ENCODE data around the gene NUDCD3. TPM values are rescaled to one million over a fixed set of nuclear protein-coding genes. Genes with fewer than 3 reads are reported as not detected.
A peak's percentile ranks its signal among the peaks of the same experiment; 100 is the strongest.

NUDCD3 gene
- 71.9 and 85.9 TPM in 2 replicates for total RNA-seq (2021)
- long read RNA-seq, full-length matches to known transcripts = 242 of 294 reads
- long read RNA-seq, partial matches to known transcripts = 8 of 294 reads
- long read RNA-seq, other reads (novel, unspliced or antisense) = 44 of 294 reads

- no peaks in the 10 kb centered on the region for H3K23me2 ChIP-seq (ENCODE audit: insufficient read length, low read depth, low read length, poor library complexity, severe bottlenecking)
- H3K14ac ChIP-seq (ENCODE audit: insufficient read depth, low read length) = peak within 1 kb of the TSS; percentile 93; the same call in 1 of the 2 replicates
- peaks cover 14% of the 10 kb centered on the region; the same call in 1 of the 2 replicates for H3K79me2 ChIP-seq (ENCODE audit: insufficient read depth, low read length)
- peak within 1 kb of the TSS; percentile 94 for H3K18ac ChIP-seq (ENCODE audit: insufficient read length, low read depth, low read length)
- H2BK15ac ChIP-seq (ENCODE audit: low read depth, low read length) = no peak within 1 kb of the TSS
- H2AFZ ChIP-seq (ENCODE audit: low read length) = peak within 1 kb of the TSS; percentile 43
- no peak within 1 kb of the TSS for H3K23ac ChIP-seq (ENCODE audit: insufficient read length, low read depth, low read length)
- no peaks in the 10 kb centered on the region for H3K9me3 ChIP-seq (ENCODE audit: control insufficient read depth, low read depth, low read length)
- H3K9ac ChIP-seq (ENCODE audit: extremely low read depth, insufficient read length, low read length) = peak within 1 kb of the TSS; percentile 73
- no peak within 1 kb of the TSS for H3T11ph ChIP-seq (ENCODE audit: low read length)
- H4K91ac ChIP-seq (ENCODE audit: insufficient read length, low read depth, low read length) = no peak within 1 kb of the TSS
- Mint-ChIP-seq H3K27me3 (ENCODE audit: low read depth) (no peaks in the 10 kb centered on the region), H3K4me1 (peaks cover 18 to 23% of the 10 kb centered on the region in 2 experiments), H3K9me3 (no peaks in the 10 kb centered on the region), H3K36me3 (ENCODE audit: insufficient read depth in 1 of 3, low read depth in 3 of 3) (peaks cover 0 to 8% (median 6%) of the 10 kb centered on the region in 3 experiments; a peak in 5 of 7 replicates), H3K4me3 (peak within 1 kb of the TSS; percentile 78 to 86), H3K27ac (peak within 1 kb of the TSS; percentile 94 to 97 (median 97))
- no peaks in the 10 kb centered on the region for H4K20me1 ChIP-seq (ENCODE audit: control insufficient read depth, insufficient read depth, insufficient read length)
- H2BK12ac ChIP-seq (ENCODE audit: insufficient read length, low read depth, low read length) = no peak within 1 kb of the TSS
- H3K27ac ChIP-seq (ENCODE audit: insufficient read length, low read depth, low read length) = peak within 1 kb of the TSS; percentile 36
- 0 out of 3 replicates have a peak, but pooled peaks have one; percentile 25 for TF ChIP-seq CTCF (conservative IDR thresholded peaks at IDR 0.05)
- H3K27me3 ChIP-seq (ENCODE audit: insufficient read depth, low read length) = no peaks in the 10 kb centered on the region
- no peak within 1 kb of the TSS for H3K56ac ChIP-seq (ENCODE audit: insufficient read length, low read depth, low read length)
- H4K5ac ChIP-seq (ENCODE audit: insufficient read length, low read depth, low read length) = no peak within 1 kb of the TSS
- DNase-seq = peak; percentile 87
- H3K4ac ChIP-seq (ENCODE audit: low read depth, low read length) = no peak within 1 kb of the TSS
- WGBS (ENCODE audit: extremely low coverage, insufficient read length, low lambda C conversion rate) = no CpG with 5 or more reads among the region's 63 CpGs
- peaks cover 5% of the 10 kb centered on the region; the same call in 1 of the 2 replicates for H3K4me1 ChIP-seq (ENCODE audit: insufficient read depth, low read length)
- H2BK5ac ChIP-seq (ENCODE audit: insufficient read length, low read length) = no peak within 1 kb of the TSS
- H2BK120ac ChIP-seq (ENCODE audit: low read depth, low read length, poor library complexity, severe bottlenecking) = peak within 1 kb of the TSS; percentile 95
- no peak within 1 kb of the TSS for H2BK20ac ChIP-seq (ENCODE audit: low read depth, low read length, poor library complexity, severe bottlenecking)
- peaks cover 6% of the 10 kb centered on the region for H3K79me1 ChIP-seq (ENCODE audit: insufficient read depth, low read depth, low read length, poor library complexity, severe bottlenecking)
- no peak within 1 kb of the TSS for H2AK5ac ChIP-seq (ENCODE audit: insufficient read length, low read length)
- peak within 1 kb of the TSS; percentile 67 for H3K4me2 ChIP-seq (ENCODE audit: insufficient read depth, insufficient read length, low read length)
- no peak within 1 kb of the TSS for H4K8ac ChIP-seq (replicated peaks; ENCODE audit: insufficient read length, low read depth, low read length)
These were observed at the start of gene NUDCD3 for GRCh38 chr7:44490351-44491200. NUDCD3 (minus strand) TSS chr7:44490658; CDS start chr7:44490600, 58 bp downstream.

All from H9 (cell line).